Measurements from ENCODE around the gene CLDN4.
"Not testable (repeated sequence)": the region's sequence is repeated elsewhere in the genome, so short reads cannot be mapped to it uniquely, and the experiment has no call there.

CLDN4 gene

GRCh38 chr7:73830681-73831583 is at the start of gene CLDN4:
Gene CLDN4, plus strand, starts transcription at chr7:73830996. Its CDS starts 206 bp downstream, at chr7:73831202.
- peak; percentile 53 for DNase-seq

GRCh38 chr7:73786588-73786987 is 44.2 kb upstream of the CLDN4 start:
- no peak for DNase-seq

- DNase-seq: not testable (repeated sequence)
Observed at GRCh38 chr7:73787786-73788048, 43.1 kb upstream of the CLDN4 start.

- no peak for DNase-seq
Observed at GRCh38 chr7:73789051-73789450, 41.7 kb upstream of the CLDN4 start.

GRCh38 chr7:73791170-73791690 is 39.6 kb upstream of the CLDN4 start:
- DNase-seq: not testable (repeated sequence)

GRCh38 chr7:73795188-73795587 is 35.6 kb upstream of the CLDN4 start:
- DNase-seq: not testable (repeated sequence)

- not testable (repeated sequence) for DNase-seq
Observed at GRCh38 chr7:73796656-73797055, 34.1 kb upstream of the CLDN4 start.

GRCh38 chr7:73797176-73797575 is 33.6 kb upstream of the CLDN4 start:
- DNase-seq: not testable (repeated sequence)

- no peak for DNase-seq
Observed at GRCh38 chr7:73799282-73800141, 31.3 kb upstream of the CLDN4 start.

- DNase-seq: no peak
Observed at GRCh38 chr7:73801577-73801976, 29.2 kb upstream of the CLDN4 start.

- DNase-seq: no peak
Observed at GRCh38 chr7:73802459-73802858, 28.3 kb upstream of the CLDN4 start.

GRCh38 chr7:73809467-73809951 is 21.3 kb upstream of the CLDN4 start:
- no peak for DNase-seq

GRCh38 chr7:73810998-73811360 is 19.8 kb upstream of the CLDN4 start:
- DNase-seq: no peak

- peak; percentile 24 for DNase-seq
Observed at GRCh38 chr7:73811760-73812168, 19.0 kb upstream of the CLDN4 start.

GRCh38 chr7:73812996-73813395 is 17.8 kb upstream of the CLDN4 start:
- DNase-seq: no peak

- no peak for DNase-seq
Observed at GRCh38 chr7:73815436-73815835, 15.4 kb upstream of the CLDN4 start.

- no peak for DNase-seq
Observed at GRCh38 chr7:73817121-73817520, 13.7 kb upstream of the CLDN4 start.

- DNase-seq: no peak
Observed at GRCh38 chr7:73820013-73820412, 10.8 kb upstream of the CLDN4 start.

- DNase-seq: not testable (repeated sequence)
Observed at GRCh38 chr7:73821597-73822285, 9.1 kb upstream of the CLDN4 start.

GRCh38 chr7:73822319-73823173 is 8.2 kb upstream of the CLDN4 start:
- DNase-seq: no peak

- DNase-seq: no peak
Observed at GRCh38 chr7:73823257-73823656, 7.5 kb upstream of the CLDN4 start.
